OCI-LY3 (cell line): ENCODE results near the gene ARSG.
"Not testable (repeated sequence)": the region's sequence is repeated elsewhere in the genome, so short reads cannot be mapped to it uniquely, and the experiment has no call there.

ENCODE experiments used
- H2AFZ ChIP-seq: fragments of 200-600, 300-600 bp; shearing (Covaris generic); 2 replicates; pipeline ENCODE4 v1.6.0; 2014; ENCODE audit warnings: antibody characterized with exemption, low read depth, low read length
- H3K27ac ChIP-seq: fragments of 200-600, 300-600 bp; sonication (generic); 2 replicates; pipeline ENCODE4 v1.5.1; 2014; ENCODE audit warnings: mild to moderate bottlenecking, low read length, moderate library complexity, mixed read lengths
- H3K27me3 ChIP-seq: fragments of 200-600, 300-600 bp; sonication (generic); 2 replicates; pipeline ENCODE4 v1.6.1; 2014; ENCODE audit warnings: low read depth, low read length, mixed read lengths
- H3K36me3 ChIP-seq: fragments of 200-600, 300-600 bp; sonication (generic); replicated peaks from 2 replicates; pipeline ENCODE3; 2014; ENCODE audit warnings: low read depth, low read length, mixed read lengths
- H3K4me1 ChIP-seq: fragments of 300-600, 200-600 bp; sonication (generic); 2 replicates; pipeline ENCODE4 v1.6.1; 2014; ENCODE audit warnings: low read length, mixed read lengths
- H3K4me2 ChIP-seq: fragments of 200-600, 300-600 bp; sonication (generic); 2 replicates; pipeline ENCODE4 v1.6.1; 2014; ENCODE audit warnings: low read length, mixed read lengths
- H3K4me3 ChIP-seq: fragments of 300-600, 200-600 bp; sonication (generic); 2 replicates; pipeline ENCODE4 v1.5.1; 2014; ENCODE audit warnings: antibody characterized with exemption, mild to moderate bottlenecking, low read length, moderate library complexity
- H3K79me2 ChIP-seq: fragments of 300-600, 200-600 bp; shearing (Covaris generic); 2 replicates; pipeline ENCODE4 v1.6.1; 2014; ENCODE audit warnings: mild to moderate bottlenecking, low read length, mixed read lengths
- H3K9ac ChIP-seq: fragments of 300-600, 200-600 bp; shearing (Covaris generic); 2 replicates; pipeline ENCODE4 v1.6.0; 2014; ENCODE audit warnings: mild to moderate bottlenecking, low read length, moderate library complexity
- H3K9me3 ChIP-seq: fragments of 200-600, 300-600 bp; shearing (Covaris generic); 2 replicates; pipeline ENCODE4 v1.6.1; 2014; ENCODE audit warnings: low read length, mixed read lengths; ENCODE audit not compliant: insufficient read depth
- H4K20me1 ChIP-seq: fragments of 200-600, 300-600 bp; sonication (generic); 2 replicates; pipeline ENCODE4 v1.6.1; 2016; ENCODE audit warnings: low read length, mixed read lengths; ENCODE audit not compliant: insufficient read depth
- CTCF ChIP-seq: fragments of 200-600, 300-600 bp; sonication (generic); IDR thresholded peaks from 2 replicates; pipeline ENCODE4 v1.5.1; 2014; ENCODE audit warnings: antibody characterized with exemption, low read length, low read depth
- EZH2phosphoT487 ChIP-seq: fragments of 200-600 bp; shearing (Covaris generic); IDR thresholded peaks from 2 replicates; pipeline ENCODE4 v1.6.1; 2018; ENCODE audit warnings: antibody characterized with exemption, mixed run types, low read depth

ARSG gene

GRCh38 chr17:68260051-68260762 lies 31.1 kb upstream of the ARSG start:
- no peaks in the 10 kb centered on the region for H3K27me3 ChIP-seq
- no peak overlapping the region for H3K9ac ChIP-seq
- no peaks in the 10 kb centered on the region; the same call in 1 of the 2 replicates for H3K79me2 ChIP-seq
- H3K9me3 ChIP-seq: no peaks in the 10 kb centered on the region
- H4K20me1 ChIP-seq: no peaks in the 10 kb centered on the region
- H3K4me3 ChIP-seq: no peak overlapping the region
- no peak overlapping the region for H3K27ac ChIP-seq
- H2AFZ ChIP-seq: no peak overlapping the region
- TF ChIP-seq CTCF: no peak
- H3K4me2 ChIP-seq: no peak overlapping the region; the same call in 1 of the 2 replicates
- H3K36me3 ChIP-seq: peaks cover 12% of the 10 kb centered on the region
- peaks cover 56% of the 10 kb centered on the region for H3K4me1 ChIP-seq

GRCh38 chr17:68262467-68262866 lies 28.8 kb upstream of the ARSG start:
- H3K4me2 ChIP-seq, H3K4me3 ChIP-seq, H4K20me1 ChIP-seq, H3K79me2 ChIP-seq, H3K27me3 ChIP-seq, H3K36me3 ChIP-seq, H3K9me3 ChIP-seq, H2AFZ ChIP-seq, H3K9ac ChIP-seq: not testable (repeated sequence)
- H3K27ac ChIP-seq: peak overlapping the region; percentile 26; the same call in 1 of the 2 replicates
- peaks cover 34% of the 10 kb centered on the region for H3K4me1 ChIP-seq

GRCh38 chr17:68263101-68263681 lies 28.1 kb upstream of the ARSG start:
- H3K9ac ChIP-seq, H3K9me3 ChIP-seq, H3K36me3 ChIP-seq, H3K4me3 ChIP-seq, H4K20me1 ChIP-seq, H2AFZ ChIP-seq, H3K79me2 ChIP-seq, H3K27me3 ChIP-seq: not testable (repeated sequence)
- Histone ChIP-seq H3K27ac (peak overlapping the region; percentile 26; the same call in 1 of the 2 replicates), H3K4me2 (peak overlapping the region; percentile 30), H3K4me1 (peaks cover 27% of the 10 kb centered on the region)
- TF ChIP-seq CTCF: peak; percentile 56

- not testable (repeated sequence) for H3K27ac ChIP-seq, H3K9me3 ChIP-seq, H3K4me1 ChIP-seq, H3K9ac ChIP-seq, H2AFZ ChIP-seq, H3K4me3 ChIP-seq, H3K27me3 ChIP-seq, H3K4me2 ChIP-seq, H3K79me2 ChIP-seq, H3K36me3 ChIP-seq, H4K20me1 ChIP-seq
Measured at GRCh38 chr17:68265833-68266232, 25.5 kb upstream of the ARSG start.

GRCh38 chr17:68273722-68274121 lies 17.6 kb upstream of the ARSG start:
- Histone ChIP-seq H3K27ac (no peak overlapping the region), H3K9ac (no peak overlapping the region), H3K4me3 (no peak overlapping the region), H3K4me1 (no peaks in the 10 kb centered on the region), H2AFZ (no peak overlapping the region), H3K27me3 (no peaks in the 10 kb centered on the region), H4K20me1 (no peaks in the 10 kb centered on the region), H3K9me3 (no peaks in the 10 kb centered on the region), H3K4me2 (no peak overlapping the region), H3K36me3 (peaks cover 42% of the 10 kb centered on the region), H3K79me2 (no peaks in the 10 kb centered on the region)
- no peak for TF ChIP-seq CTCF
- no peak for TF ChIP-seq EZH2phosphoT487

GRCh38 chr17:68276339-68276738 lies 15.0 kb upstream of the ARSG start:
- not testable (repeated sequence) for H3K27ac ChIP-seq, H2AFZ ChIP-seq, H3K4me3 ChIP-seq, H4K20me1 ChIP-seq, H3K9ac ChIP-seq, H3K27me3 ChIP-seq, H3K4me1 ChIP-seq, H3K9me3 ChIP-seq, H3K4me2 ChIP-seq
- Histone ChIP-seq H3K79me2 (peaks cover 19% of the 10 kb centered on the region), H3K36me3 (peaks cover 54% of the 10 kb centered on the region)
